Mammary epithelial cell (primary cell): ENCODE results near the gene TRIM17.

Experiments
- EZH2 ChIP-seq: IDR thresholded peaks from 2 replicates; pipeline ENCODE4 v1.6.1; 2012; ENCODE audit warnings: low read length, inconsistent platforms, borderline replicate concordance
- TF ChIP-seq, protein P1 (sequence below), 2 donors: IDR thresholded peaks in 1 of 2; conservative IDR thresholded peaks in 1 of 2; 2 replicates each; pipeline ENCODE4 v1.5.1; 2011 to 2012; ENCODE audit warnings: inconsistent platforms in 2 of 2, low read length in 2 of 2, mild to moderate bottlenecking in 2 of 2, control low read depth in 1 of 2, low read depth in 1 of 2; ENCODE audit not compliant: insufficient read depth in 1 of 2; ENCODE audit errors: extremely low read depth in 1 of 2

DNA sequence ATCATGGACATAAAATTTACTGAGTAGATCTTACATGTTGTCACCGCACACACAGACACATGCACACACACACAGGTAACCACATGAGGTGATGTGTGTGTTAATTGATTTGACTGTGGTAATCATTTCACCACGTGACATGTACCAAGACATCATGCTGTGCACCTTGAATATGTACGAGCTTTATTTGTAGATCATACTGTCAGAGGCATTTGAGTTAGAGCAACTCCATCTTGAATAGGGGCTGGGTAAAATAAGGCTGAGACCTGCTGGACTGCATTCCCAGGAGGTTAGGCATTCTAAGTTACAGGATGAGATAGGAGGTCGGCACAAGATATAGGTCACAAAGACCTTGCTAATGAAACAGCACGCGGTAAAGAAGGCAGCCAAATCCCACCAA is 31.7 kb upstream of the TRIM17 start:
- TF ChIP-seq, protein P1, sequence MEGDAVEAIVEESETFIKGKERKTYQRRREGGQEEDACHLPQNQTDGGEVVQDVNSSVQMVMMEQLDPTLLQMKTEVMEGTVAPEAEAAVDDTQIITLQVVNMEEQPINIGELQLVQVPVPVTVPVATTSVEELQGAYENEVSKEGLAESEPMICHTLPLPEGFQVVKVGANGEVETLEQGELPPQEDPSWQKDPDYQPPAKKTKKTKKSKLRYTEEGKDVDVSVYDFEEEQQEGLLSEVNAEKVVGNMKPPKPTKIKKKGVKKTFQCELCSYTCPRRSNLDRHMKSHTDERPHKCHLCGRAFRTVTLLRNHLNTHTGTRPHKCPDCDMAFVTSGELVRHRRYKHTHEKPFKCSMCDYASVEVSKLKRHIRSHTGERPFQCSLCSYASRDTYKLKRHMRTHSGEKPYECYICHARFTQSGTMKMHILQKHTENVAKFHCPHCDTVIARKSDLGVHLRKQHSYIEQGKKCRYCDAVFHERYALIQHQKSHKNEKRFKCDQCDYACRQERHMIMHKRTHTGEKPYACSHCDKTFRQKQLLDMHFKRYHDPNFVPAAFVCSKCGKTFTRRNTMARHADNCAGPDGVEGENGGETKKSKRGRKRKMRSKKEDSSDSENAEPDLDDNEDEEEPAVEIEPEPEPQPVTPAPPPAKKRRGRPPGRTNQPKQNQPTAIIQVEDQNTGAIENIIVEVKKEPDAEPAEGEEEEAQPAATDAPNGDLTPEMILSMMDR (conservative IDR thresholded peaks at IDR 0.05 in 1 of 2, IDR thresholded peaks at IDR 0.05 in 1 of 2; ENCODE audit: extremely low read depth in 1 of 2, insufficient read depth in 1 of 2, low read depth in 1 of 2, low read length in 2 of 2) = no peak
- no peak for TF ChIP-seq EZH2
